RWPE1 (cell line): Measurements from ENCODE around the gene PBX4.
A peak's percentile ranks its signal among the peaks of the same experiment; 100 is the strongest.

Experiments
- CTCF ChIA-PET: fragments of 350-600 bp; sonication (Branson Sonifier 250); formaldehyde crosslinking; extraction: SDS; loops from one replicate; lab custom pipeline; 2021; lab: Yijun Ruan, JAX
- POLR2A ChIA-PET: fragments of 400-600 bp; formaldehyde crosslinking; extraction: SDS; loops from one replicate; lab custom pipeline; 2020; ENCODE audit warnings: antibody characterized with exemption; ENCODE audit not compliant: low non-redundant PET; lab: Yijun Ruan, JAX
- DNase-seq: peaks from one replicate; pipeline ENCODE4 v3.0.0; 2012; ENCODE audit warnings: low spot score
- H3K27ac ChIP-seq: fragments of 450-650 bp; 2 replicates; pipeline ENCODE4 v1.5.1; 2017
- CTCF ChIP-seq: fragments of 450-650 bp; conservative IDR thresholded peaks from 2 replicates; pipeline ENCODE4 v1.5.1; 2017; ENCODE audit warnings: low read depth, mild to moderate bottlenecking

PBX4 gene

DNA sequence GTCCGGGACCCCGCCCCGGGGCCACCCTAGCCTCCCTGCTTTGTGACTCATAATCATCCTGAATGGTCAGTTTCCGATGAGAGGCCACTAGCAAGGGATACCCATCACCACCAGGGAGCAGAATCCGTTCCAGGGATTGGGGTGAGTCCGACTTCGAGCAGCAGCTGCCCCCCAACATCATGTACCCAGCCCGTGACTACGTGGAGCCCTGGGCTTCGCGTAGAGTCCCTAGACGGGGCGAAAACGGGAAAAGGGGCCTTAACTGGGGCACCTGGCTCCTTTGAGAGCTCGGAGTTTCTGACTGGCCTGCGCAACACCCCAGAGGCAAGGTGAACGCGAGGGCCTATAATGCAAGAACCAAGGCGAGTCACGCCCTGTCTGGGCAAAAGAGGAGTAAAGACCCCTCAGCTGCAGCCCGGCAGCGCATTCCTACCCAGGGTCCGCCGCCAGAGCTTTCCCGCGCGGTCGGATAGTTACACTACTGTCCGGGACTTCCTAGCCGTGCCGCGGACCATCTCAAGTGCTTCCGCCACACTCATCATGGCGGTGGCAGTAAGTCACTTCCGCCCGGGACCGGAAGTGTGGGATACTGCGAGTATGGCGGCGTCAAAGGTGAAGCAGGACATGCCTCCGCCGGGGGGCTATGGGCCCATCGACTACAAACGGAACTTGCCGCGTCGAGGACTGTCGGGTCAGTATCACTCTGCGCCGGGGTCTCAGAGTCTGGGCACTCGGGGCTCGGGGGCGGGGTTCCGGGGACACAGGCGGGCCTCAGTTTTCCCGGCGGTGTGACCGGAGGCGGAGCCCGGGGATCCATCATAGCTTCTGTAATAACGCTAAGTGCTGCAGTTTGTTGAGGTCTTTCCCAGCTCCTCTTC is 102.6 kb downstream of the PBX4 start, which contains the start of gene NDUFA13:
NDUFA13 (plus strand) TSS at position 584 of the 878 bp plus-strand sequence; CDS start at position 598, 14 bp downstream.
- CTCF ChIA-PET, result interaction anchor here (0.6 to 1.4 kb wide), 5 partner anchors 14 to 377 kb away, joined by 3 to 5 read pairs (median 4); no protein-coding TSS in a partner anchor
- TF ChIP-seq CTCF, result no peak; the same call in 1 of the 2 replicates
- peak within 1 kb of the TSS; percentile 80 for H3K27ac ChIP-seq
- DNase-seq, result peak; percentile 87
- POLR2A ChIA-PET, result interaction anchor here (0.6 kb wide), 1 partner anchor 306 kb away, joined by 3 read pairs; the partner anchor contains the start of gene ZNF506

DNA sequence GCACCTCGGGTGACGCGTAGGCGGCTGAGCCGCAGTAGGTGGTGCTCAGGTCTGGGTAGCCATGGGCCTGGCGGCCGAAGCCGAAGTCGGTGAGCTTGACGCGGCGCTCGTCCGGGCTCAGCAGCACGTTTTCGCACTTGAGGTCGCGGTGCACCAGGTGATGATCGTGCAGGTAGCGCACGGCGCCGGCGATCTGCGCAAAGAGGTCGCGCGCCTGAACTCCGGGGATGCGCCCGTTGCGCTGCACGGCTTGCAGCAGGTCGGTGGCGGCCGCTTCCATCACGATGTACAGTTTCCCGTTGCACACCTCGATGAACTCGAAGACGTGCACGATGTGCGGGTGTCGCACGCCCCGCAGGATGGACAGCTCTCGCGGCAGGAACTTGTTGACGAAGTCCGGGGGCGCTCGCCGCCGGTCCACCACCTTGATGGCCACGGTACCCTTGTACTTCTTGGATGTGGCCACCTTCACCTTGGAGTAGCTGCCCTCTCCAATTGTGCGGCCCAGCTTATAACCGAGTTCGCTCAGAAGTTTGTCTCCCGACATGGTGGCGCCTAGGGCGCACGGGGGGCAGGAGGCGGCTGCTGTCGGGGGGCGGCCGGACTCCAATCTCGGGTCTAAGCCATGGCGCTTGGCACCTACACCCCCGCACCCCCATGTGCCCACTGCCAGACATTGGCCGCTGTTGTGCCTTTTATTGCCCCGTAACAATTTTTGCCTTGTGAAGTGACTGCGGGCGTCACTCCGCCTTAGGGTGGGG is 103.4 kb downstream of the PBX4 start, which contains the start of gene TSSK6:
TSSK6 (minus strand) TSS at position 668 of the 761 bp plus-strand sequence; CDS start at position 547, 121 bp downstream.
- ChIA-PET POLR2A (interaction anchor here (0.6 kb wide), 1 partner anchor 41 kb away, joined by 3 read pairs; no protein-coding TSS in a partner anchor), CTCF (interaction anchor here (0.7 to 1.2 kb wide), 5 partner anchors 10 to 159 kb away, joined by 3 to 4 read pairs (median 3); no protein-coding TSS in a partner anchor)
- no peak for DNase-seq
- H3K27ac ChIP-seq, result peak within 1 kb of the TSS; percentile 80
- TF ChIP-seq CTCF, result no peak

- ChIA-PET CTCF (interaction anchor here (1.2 kb wide), 1 partner anchor 9 kb away, joined by 3 read pairs; no protein-coding TSS in a partner anchor), POLR2A (no interaction called here)
- no peak for TF ChIP-seq CTCF
- H3K27ac ChIP-seq, result no peak overlapping the region; the same call in 1 of the 2 replicates
- no peak for DNase-seq
Measured at GRCh38 chr19:19514215-19514657, 104.3 kb downstream of the PBX4 start.

GRCh38 chr19:19513682-19514081 is 104.8 kb downstream of the PBX4 start:
- ChIA-PET CTCF (interaction anchor here (1.2 kb wide), 1 partner anchor 9 kb away, joined by 3 read pairs; no protein-coding TSS in a partner anchor), POLR2A (no interaction called here)
- H3K27ac ChIP-seq, result no peak overlapping the region
- no peak for TF ChIP-seq CTCF
- no peak for DNase-seq
